Measurements from ENCODE around the gene C10orf53.

- TF ChIP-seq, protein P1, sequence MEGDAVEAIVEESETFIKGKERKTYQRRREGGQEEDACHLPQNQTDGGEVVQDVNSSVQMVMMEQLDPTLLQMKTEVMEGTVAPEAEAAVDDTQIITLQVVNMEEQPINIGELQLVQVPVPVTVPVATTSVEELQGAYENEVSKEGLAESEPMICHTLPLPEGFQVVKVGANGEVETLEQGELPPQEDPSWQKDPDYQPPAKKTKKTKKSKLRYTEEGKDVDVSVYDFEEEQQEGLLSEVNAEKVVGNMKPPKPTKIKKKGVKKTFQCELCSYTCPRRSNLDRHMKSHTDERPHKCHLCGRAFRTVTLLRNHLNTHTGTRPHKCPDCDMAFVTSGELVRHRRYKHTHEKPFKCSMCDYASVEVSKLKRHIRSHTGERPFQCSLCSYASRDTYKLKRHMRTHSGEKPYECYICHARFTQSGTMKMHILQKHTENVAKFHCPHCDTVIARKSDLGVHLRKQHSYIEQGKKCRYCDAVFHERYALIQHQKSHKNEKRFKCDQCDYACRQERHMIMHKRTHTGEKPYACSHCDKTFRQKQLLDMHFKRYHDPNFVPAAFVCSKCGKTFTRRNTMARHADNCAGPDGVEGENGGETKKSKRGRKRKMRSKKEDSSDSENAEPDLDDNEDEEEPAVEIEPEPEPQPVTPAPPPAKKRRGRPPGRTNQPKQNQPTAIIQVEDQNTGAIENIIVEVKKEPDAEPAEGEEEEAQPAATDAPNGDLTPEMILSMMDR (conservative IDR thresholded peaks at IDR 0.05 in 1 of 2, IDR thresholded peaks at IDR 0.05 in 1 of 2; ENCODE audit: low read depth in 1 of 2, low read length in 2 of 2): no peak
- TF ChIP-seq EZH2 (IDR thresholded peaks at IDR 0.05; ENCODE audit: low read length, missing control alignments): no peak
Observed at GRCh38 chr10:49633327-49634068, 46.0 kb upstream of the C10orf53 start.
